ENCODE results near the gene RAB5B. TPM values are rescaled to one million over a fixed set of nuclear protein-coding genes. Genes with fewer than 3 reads are reported as not detected.

RAB5B gene
- total and polyA plus RNA-seq, 2 experiments from 2014 or later = 58.6 to 66.6 TPM

- WGBS, 2 experiments (ENCODE audit: low coverage in 1 of 2, low lambda C conversion rate in 2 of 2, missing lambda C conversion rate in 2 of 2) = 5 to 7% methylated on average over 2 of the region's 2 CpGs
- no peaks in the 10 kb centered on the region for H3K9me3 ChIP-seq (ENCODE audit: low read depth)
- H3K4me3 ChIP-seq = no peak overlapping the region
- H4K20me1 ChIP-seq (ENCODE audit: insufficient read depth) = no peaks in the 10 kb centered on the region
- no peaks in the 10 kb centered on the region for H3K27me3 ChIP-seq (replicated peaks; ENCODE audit: insufficient read depth)
- no peak overlapping the region for H2AFZ ChIP-seq
- in situ Hi-C loops (cut with MboI) = no loop called here
- H3K36me3 ChIP-seq (ENCODE audit: low read depth) = no peaks in the 10 kb centered on the region
- H3K79me2 ChIP-seq (ENCODE audit: insufficient read depth) = no peaks in the 10 kb centered on the region
- H3F3A ChIP-seq (ENCODE audit: insufficient read depth) = 0 out of 2 replicates have a peak, but pooled peaks cover 6% of the 10 kb centered on the region
- no peak overlapping the region for H3K9ac ChIP-seq
- TF ChIP-seq EZH2phosphoT487 (IDR thresholded peaks at IDR 0.05; ENCODE audit: insufficient read depth, low read depth) = no peak
- TF ChIP-seq EZH2 (IDR thresholded peaks at IDR 0.05; ENCODE audit: insufficient read depth, poor library complexity, severe bottlenecking) = no peak
- no peak overlapping the region for H3K27ac ChIP-seq
- no peak for DNase-seq
- no peaks in the 10 kb centered on the region for H3K9me2 ChIP-seq (ENCODE audit: insufficient read depth)
- 0 out of 2 replicates have a peak, but pooled peaks cover 6% of the 10 kb centered on the region for H3K4me1 ChIP-seq (ENCODE audit: insufficient read depth)
- H3K4me2 ChIP-seq (ENCODE audit: unreplicated experiment) = no peak overlapping the region
These were observed 36.3 kb downstream of the RAB5B start for GRCh38 chr12:56010111-56010570.

GRCh38 chr12:56011509-56012090 is 37.7 kb downstream of the RAB5B start:
- no peak overlapping the region for H3K27ac ChIP-seq
- no peaks in the 10 kb centered on the region for H3K79me2 ChIP-seq (ENCODE audit: insufficient read depth)
- WGBS, 2 experiments (ENCODE audit: low coverage in 1 of 2, low lambda C conversion rate in 2 of 2, missing lambda C conversion rate in 2 of 2) = 82 to 83% methylated on average over 2 of the region's 2 CpGs
- no peaks in the 10 kb centered on the region for H4K20me1 ChIP-seq (ENCODE audit: insufficient read depth)
- 0 out of 2 replicates have a peak, but pooled peaks cover 6% of the 10 kb centered on the region for H3K4me1 ChIP-seq (ENCODE audit: insufficient read depth)
- no peak overlapping the region for H3K4me3 ChIP-seq
- TF ChIP-seq EZH2phosphoT487 (IDR thresholded peaks at IDR 0.05; ENCODE audit: insufficient read depth, low read depth) = no peak
- no peak for TF ChIP-seq EZH2 (IDR thresholded peaks at IDR 0.05; ENCODE audit: insufficient read depth, poor library complexity, severe bottlenecking)
- H3K9me3 ChIP-seq (ENCODE audit: low read depth) = no peaks in the 10 kb centered on the region
- H3K36me3 ChIP-seq (ENCODE audit: low read depth) = no peaks in the 10 kb centered on the region
- no peaks in the 10 kb centered on the region for H3K9me2 ChIP-seq (ENCODE audit: insufficient read depth)
- no peaks in the 10 kb centered on the region for H3K27me3 ChIP-seq (replicated peaks; ENCODE audit: insufficient read depth)
- H3K4me2 ChIP-seq (ENCODE audit: unreplicated experiment) = no peak overlapping the region
- H2AFZ ChIP-seq = no peak overlapping the region
- DNase-seq = no peak
- H3F3A ChIP-seq (ENCODE audit: insufficient read depth) = 0 out of 2 replicates have a peak, but pooled peaks cover 6% of the 10 kb centered on the region
- in situ Hi-C loops (cut with MboI) = no loop called here
- no peak overlapping the region for H3K9ac ChIP-seq

- Histone ChIP-seq H3K27ac (no peak overlapping the region), H3K36me3 (ENCODE audit: low read depth) (no peaks in the 10 kb centered on the region), H3K27me3 (replicated peaks; ENCODE audit: insufficient read depth) (no peaks in the 10 kb centered on the region), H3K9me2 (ENCODE audit: insufficient read depth) (no peaks in the 10 kb centered on the region), H3K4me2 (ENCODE audit: unreplicated experiment) (no peak overlapping the region), H3F3A (ENCODE audit: insufficient read depth) (no peaks in the 10 kb centered on the region), H3K4me3 (no peak overlapping the region), H3K9ac (no peak overlapping the region), H2AFZ (no peak overlapping the region), H3K9me3 (ENCODE audit: low read depth) (no peaks in the 10 kb centered on the region), H4K20me1 (ENCODE audit: insufficient read depth) (no peaks in the 10 kb centered on the region), H3K4me1 (ENCODE audit: insufficient read depth) (0 out of 2 replicates have a peak, but pooled peaks cover under 1% of the 10 kb centered on the region), H3K79me2 (ENCODE audit: insufficient read depth) (no peaks in the 10 kb centered on the region)
- in situ Hi-C loops (cut with MboI) = no loop called here
- WGBS, 2 experiments (ENCODE audit: low coverage in 1 of 2, low lambda C conversion rate in 2 of 2, missing lambda C conversion rate in 2 of 2) = 78 to 82% methylated on average over 5 of the region's 5 CpGs
- TF ChIP-seq EZH2 (IDR thresholded peaks at IDR 0.05; ENCODE audit: insufficient read depth, poor library complexity, severe bottlenecking) (no peak), EZH2phosphoT487 (IDR thresholded peaks at IDR 0.05; ENCODE audit: insufficient read depth, low read depth) (no peak)
- no peak for DNase-seq
These were observed 39.6 kb downstream of the RAB5B start for GRCh38 chr12:56013482-56013881.

GRCh38 chr12:56014205-56014604 is 40.3 kb downstream of the RAB5B start:
- no peak for DNase-seq
- TF ChIP-seq EZH2phosphoT487 (IDR thresholded peaks at IDR 0.05; ENCODE audit: insufficient read depth, low read depth) = no peak
- no peak for TF ChIP-seq EZH2 (IDR thresholded peaks at IDR 0.05; ENCODE audit: insufficient read depth, poor library complexity, severe bottlenecking)
- Histone ChIP-seq H3F3A (ENCODE audit: insufficient read depth) (no peaks in the 10 kb centered on the region), H3K36me3 (ENCODE audit: low read depth) (no peaks in the 10 kb centered on the region), H3K27me3 (replicated peaks; ENCODE audit: insufficient read depth) (no peaks in the 10 kb centered on the region), H3K27ac (no peak overlapping the region), H3K9me2 (ENCODE audit: insufficient read depth) (no peaks in the 10 kb centered on the region), H3K4me2 (ENCODE audit: unreplicated experiment) (no peak overlapping the region), H3K9ac (no peak overlapping the region), H3K4me1 (ENCODE audit: insufficient read depth) (no peaks in the 10 kb centered on the region), H3K9me3 (ENCODE audit: low read depth) (no peaks in the 10 kb centered on the region), H3K79me2 (ENCODE audit: insufficient read depth) (no peaks in the 10 kb centered on the region), H4K20me1 (ENCODE audit: insufficient read depth) (no peaks in the 10 kb centered on the region), H2AFZ (no peak overlapping the region), H3K4me3 (no peak overlapping the region)
- in situ Hi-C loops (cut with MboI) = no loop called here
- 43 to 44% methylated on average over 2 of the region's 2 CpGs for WGBS, 2 experiments (ENCODE audit: low coverage in 1 of 2, low lambda C conversion rate in 2 of 2, missing lambda C conversion rate in 2 of 2)

Data from GM23248 (cell line).